OCI-LY7 (cell line): ENCODE data around the gene SHQ1.

ENCODE experiments used
- EZH2phosphoT487 ChIP-seq: fragments of 200-600 bp; sonication (generic); IDR thresholded peaks from 2 replicates; pipeline ENCODE4 v1.6.1; 2018; ENCODE audit warnings: low read depth, borderline replicate concordance, mild to moderate bottlenecking, mixed run types, antibody characterized with exemption, low read length, moderate library complexity, mixed read lengths
- TF ChIP-seq, protein P1 (sequence below): fragments of 200-600 bp; sonication (generic); conservative IDR thresholded peaks from 2 replicates; pipeline ENCODE4 v1.5.1; 2014; ENCODE audit warnings: mild to moderate bottlenecking, antibody characterized with exemption, low read length, moderate library complexity, mixed read lengths

DNA sequence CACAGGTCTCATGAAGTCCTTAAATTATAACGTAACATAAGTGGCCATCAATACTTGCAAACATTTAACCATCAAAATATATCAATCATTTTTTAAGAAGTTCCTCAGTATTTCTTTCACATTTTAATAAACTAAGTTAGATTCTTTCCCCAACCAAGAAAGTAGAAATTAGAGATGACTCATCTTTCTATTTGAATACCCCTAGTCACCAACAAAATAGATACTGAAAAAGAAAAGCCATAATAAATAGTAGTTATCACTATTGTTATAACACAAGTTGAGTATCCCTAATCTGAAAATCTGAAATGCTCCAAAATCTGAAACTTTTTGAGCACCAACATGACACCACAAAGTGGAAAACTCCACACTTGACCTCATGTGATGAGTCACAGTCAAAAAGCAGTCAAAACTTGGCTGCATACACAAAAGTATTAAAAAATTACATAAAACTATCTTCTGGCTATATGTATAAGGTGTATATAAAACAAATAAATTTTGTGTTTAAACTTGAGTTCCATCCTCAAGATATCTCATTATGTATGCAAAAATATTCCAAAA is 3.7 kb downstream of the SHQ1 start:
- TF ChIP-seq, protein P1, sequence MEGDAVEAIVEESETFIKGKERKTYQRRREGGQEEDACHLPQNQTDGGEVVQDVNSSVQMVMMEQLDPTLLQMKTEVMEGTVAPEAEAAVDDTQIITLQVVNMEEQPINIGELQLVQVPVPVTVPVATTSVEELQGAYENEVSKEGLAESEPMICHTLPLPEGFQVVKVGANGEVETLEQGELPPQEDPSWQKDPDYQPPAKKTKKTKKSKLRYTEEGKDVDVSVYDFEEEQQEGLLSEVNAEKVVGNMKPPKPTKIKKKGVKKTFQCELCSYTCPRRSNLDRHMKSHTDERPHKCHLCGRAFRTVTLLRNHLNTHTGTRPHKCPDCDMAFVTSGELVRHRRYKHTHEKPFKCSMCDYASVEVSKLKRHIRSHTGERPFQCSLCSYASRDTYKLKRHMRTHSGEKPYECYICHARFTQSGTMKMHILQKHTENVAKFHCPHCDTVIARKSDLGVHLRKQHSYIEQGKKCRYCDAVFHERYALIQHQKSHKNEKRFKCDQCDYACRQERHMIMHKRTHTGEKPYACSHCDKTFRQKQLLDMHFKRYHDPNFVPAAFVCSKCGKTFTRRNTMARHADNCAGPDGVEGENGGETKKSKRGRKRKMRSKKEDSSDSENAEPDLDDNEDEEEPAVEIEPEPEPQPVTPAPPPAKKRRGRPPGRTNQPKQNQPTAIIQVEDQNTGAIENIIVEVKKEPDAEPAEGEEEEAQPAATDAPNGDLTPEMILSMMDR = no peak
- no peak for TF ChIP-seq EZH2phosphoT487
